H1 (cell line): ENCODE measurements around the gene MT1F. TPM values are rescaled to one million over a fixed set of nuclear protein-coding genes. Genes with fewer than 3 reads are reported as not detected.
A peak's percentile ranks its signal among the peaks of the same experiment; 100 is the strongest.

Experiments used
- CTCF ChIA-PET: fragments of 300-600 bp; sonication (Branson Sonifier 250); formaldehyde crosslinking; loops from one replicate; lab custom pipeline; 2021; ENCODE audit not compliant: partially characterized antibody; lab: Charles Lee
- POLR2A ChIA-PET: fragments of 300-600 bp; sonication (Branson Sonifier 250); formaldehyde crosslinking; loops from one replicate; lab custom pipeline; 2021; ENCODE audit warnings: inconsistent platforms; ENCODE audit not compliant: partially characterized antibody; lab: Charles Lee
- DNase-seq, 2 experiments: peaks; one replicate each; pipeline versions ENCODE4 v3.0.0 to v3.0.0-alpha.2; 2010 to 2022; ENCODE audit warnings: low spot score in 2 of 2, low read depth in 1 of 2, mixed read lengths in 1 of 2
- FAIRE-seq: peaks from 2 replicates; lab custom pipeline; 2011; peaks lifted over from hg19 to GRCh38; lab: Jason Lieb, UNC
- H2AFZ ChIP-seq: 2 replicates; pipeline ENCODE4 v1.8.1; 2012; ENCODE audit warnings: low read length, inconsistent platforms
- H2AK5ac ChIP-seq: 2 replicates; pipeline ENCODE4 v1.6.1; 2013; ENCODE audit warnings: low read depth, low read length
- H2BK120ac ChIP-seq: replicated peaks from 2 replicates; pipeline ENCODE3; 2013; ENCODE audit warnings: low read depth, low read length, inconsistent platforms
- H2BK12ac ChIP-seq: 2 replicates; pipeline ENCODE4 v1.6.1; 2013; ENCODE audit warnings: low read depth, low read length
- H2BK15ac ChIP-seq: 2 replicates; pipeline ENCODE4 v1.6.1; 2013; ENCODE audit warnings: low read length
- H2BK20ac ChIP-seq: 2 replicates; pipeline ENCODE4 v1.6.1; 2013; ENCODE audit warnings: low read length
- H2BK5ac ChIP-seq: 2 replicates; pipeline ENCODE4 v1.6.1; 2013; ENCODE audit warnings: low read depth, low read length
- H3K14ac ChIP-seq: 2 replicates; pipeline ENCODE4 v1.6.1; 2013; ENCODE audit warnings: inconsistent platforms; ENCODE audit not compliant: insufficient read length
- H3K18ac ChIP-seq: 2 replicates; pipeline ENCODE4 v1.6.1; 2013; ENCODE audit warnings: low read length; ENCODE audit errors: extremely low read depth
- H3K23ac ChIP-seq: 2 replicates; pipeline ENCODE4 v1.6.1; 2013; ENCODE audit warnings: inconsistent platforms; ENCODE audit not compliant: insufficient read length
- H3K23me2 ChIP-seq: 2 replicates; pipeline ENCODE4 v1.6.1; 2013; ENCODE audit warnings: low read depth, low read length
- H3K27ac ChIP-seq: 2 replicates; pipeline ENCODE4 v1.6.1; 2011; ENCODE audit warnings: low read depth, low read length, inconsistent platforms
- H3K27me3 ChIP-seq, 4 experiments: replicated peaks in 1 of 4; 1 replicate in 1 of 4; 2 replicates in 3 of 4; pipeline versions ENCODE4 v1.6.1 to v1.8.1; 2011 to 2013; ENCODE audit warnings: low read length in 3 of 4, mild to moderate bottlenecking in 3 of 4, inconsistent platforms in 2 of 4, mixed read lengths in 2 of 4, moderate library complexity in 1 of 4; ENCODE audit not compliant: control insufficient read depth in 3 of 4, insufficient read depth in 3 of 4; ENCODE audit errors: extremely low read depth in 1 of 4
- H3K36me3 ChIP-seq, 4 experiments: 2 replicates each; pipeline versions ENCODE4 v1.6.1 to v1.8.1; 2011 to 2013; ENCODE audit warnings: mild to moderate bottlenecking in 4 of 4, low read length in 3 of 4, moderate library complexity in 2 of 4, control low read depth in 1 of 4, inconsistent platforms in 1 of 4; ENCODE audit not compliant: insufficient read depth in 4 of 4, control insufficient read depth in 2 of 4
- H3K4ac ChIP-seq: replicated peaks from 2 replicates; pipeline ENCODE3; 2013; ENCODE audit warnings: low read length, low read depth, mixed read lengths, inconsistent platforms; ENCODE audit not compliant: insufficient read length
- H3K4me1 ChIP-seq, 4 experiments: replicated peaks in 1 of 4; 1 replicate in 1 of 4; 2 replicates in 3 of 4; pipeline versions ENCODE4 v1.6.1 to v1.8.1; 2011 to 2013; ENCODE audit warnings: low read length in 3 of 4, inconsistent platforms in 2 of 4, mixed read lengths in 1 of 4; ENCODE audit not compliant: insufficient read depth in 4 of 4, control insufficient read depth in 3 of 4
- H3K4me2 ChIP-seq, 2 experiments: 2 replicates each; pipeline versions ENCODE4 v1.6.1 to v1.8.1; 2011 to 2013; ENCODE audit warnings: low read depth in 2 of 2, low read length in 2 of 2, control low read depth in 1 of 2, inconsistent platforms in 1 of 2, mild to moderate bottlenecking in 1 of 2; ENCODE audit not compliant: insufficient read depth in 1 of 2
- H3K4me3 ChIP-seq, 4 experiments: fragments of 200-600, 300-600 bp in 1 of 4; sonication (generic), shearing (Covaris generic), sonication (Bioruptor Twin) in 1 of 4; 2 replicates each; pipeline versions ENCODE4 v1.5.1 to v1.8.1; 2011 to 2016; ENCODE audit warnings: low read length in 4 of 4, low read depth in 3 of 4, control low read depth in 2 of 4, inconsistent platforms in 2 of 4, mild to moderate bottlenecking in 2 of 4, mixed read lengths in 1 of 4, moderate library complexity in 1 of 4; ENCODE audit not compliant: insufficient read depth in 2 of 4; ENCODE audit errors: extremely low read depth in 1 of 4
- H3K56ac ChIP-seq: replicated peaks from 2 replicates; pipeline ENCODE3; 2013; ENCODE audit warnings: low read depth, mild to moderate bottlenecking, mixed read lengths, low read length, inconsistent platforms; ENCODE audit not compliant: insufficient read length
- H3K79me1 ChIP-seq: 2 replicates; pipeline ENCODE4 v1.6.1; 2013; ENCODE audit warnings: low read depth, low read length, control low read depth
- H3K79me2 ChIP-seq, 2 experiments: 2 replicates each; pipeline versions ENCODE4 v1.6.1 to v1.8.1; 2012 to 2013; ENCODE audit warnings: low read length in 2 of 2, mild to moderate bottlenecking in 2 of 2, inconsistent platforms in 1 of 2; ENCODE audit not compliant: insufficient read depth in 2 of 2, control insufficient read depth in 1 of 2
- H3K9ac ChIP-seq, 4 experiments: replicated peaks in 1 of 4; 1 replicate in 1 of 4; 2 replicates in 3 of 4; pipeline versions ENCODE4 v1.6.1 to v1.8.1; 2011 to 2013; ENCODE audit warnings: low read depth in 3 of 4, low read length in 3 of 4, control low read depth in 2 of 4, mild to moderate bottlenecking in 2 of 4, moderate library complexity in 2 of 4, inconsistent platforms in 1 of 4; ENCODE audit errors: extremely low read depth in 1 of 4
- H3K9me3 ChIP-seq, 2 experiments: 2 replicates each; pipeline versions ENCODE4 v1.6.1 to v1.8.1; 2012 to 2013; ENCODE audit warnings: mild to moderate bottlenecking in 2 of 2, moderate library complexity in 2 of 2, control low read depth in 1 of 2, inconsistent platforms in 1 of 2, low read depth in 1 of 2, low read length in 1 of 2, mixed read lengths in 1 of 2; ENCODE audit not compliant: insufficient read depth in 2 of 2
- H4K20me1 ChIP-seq, 2 experiments: replicated peaks in 1 of 2; 2 replicates each; pipeline versions ENCODE3 to v1.8.1; 2011 to 2013; ENCODE audit warnings: inconsistent platforms in 2 of 2, low read length in 2 of 2, mild to moderate bottlenecking in 1 of 2; ENCODE audit not compliant: insufficient read depth in 2 of 2, control insufficient read depth in 1 of 2
- H4K5ac ChIP-seq: 2 replicates; pipeline ENCODE4 v1.6.1; 2013; ENCODE audit warnings: low read length, low read depth, mixed read lengths, inconsistent platforms; ENCODE audit not compliant: insufficient read length
- H4K8ac ChIP-seq: 2 replicates; pipeline ENCODE4 v1.8.0; 2013; ENCODE audit warnings: mild to moderate bottlenecking, moderate library complexity, low read length, inconsistent platforms; ENCODE audit not compliant: insufficient read depth; ENCODE audit errors: extremely low read depth
- H4K91ac ChIP-seq: replicated peaks from 2 replicates; pipeline ENCODE3; 2013; ENCODE audit warnings: low read length, mixed read lengths, inconsistent platforms; ENCODE audit not compliant: insufficient read length
- EZH2 ChIP-seq: fragments of 200-600 bp; sonication (generic); IDR thresholded peaks from 2 replicates; pipeline ENCODE4 v1.7.1; 2012; ENCODE audit warnings: low read depth, mild to moderate bottlenecking, moderate library complexity, low read length, inconsistent platforms; ENCODE audit not compliant: severe bottlenecking
- RBBP5 ChIP-seq: IDR thresholded peaks from 2 replicates; pipeline ENCODE4 v1.7.1; 2012; ENCODE audit warnings: low read depth, mild to moderate bottlenecking, inconsistent platforms, low read length, moderate library complexity, borderline replicate concordance
- SUZ12 ChIP-seq: fragments of 200-600 bp; sonication (generic); IDR thresholded peaks from 2 replicates; pipeline ENCODE4 v1.6.1; 2012; ENCODE audit warnings: mild to moderate bottlenecking, inconsistent platforms, low read length, moderate library complexity, mixed read lengths
- TEAD4 ChIP-seq: IDR thresholded peaks from 2 replicates; pipeline ENCODE4 v1.6.1; 2012; ENCODE audit warnings: low read depth, low read length, inconsistent platforms, mixed read lengths
- WGBS, 2 experiments: shearing (Covaris generic) in 1 of 2; methylation state at CpG; one replicate each; pipeline versions ENCODE4 v1.1.6 to v1.1.7; 2013 to 2015; ENCODE audit warnings: low lambda C conversion rate in 2 of 2, mixed read lengths in 2 of 2, inconsistent platforms in 1 of 2, low coverage in 1 of 2, missing lambda C conversion rate in 1 of 2; ENCODE audit not compliant: insufficient replicate concordance in 2 of 2, insufficient coverage in 1 of 2, insufficient read length in 1 of 2; ENCODE audit errors: extremely low coverage in 1 of 2, missing lambda C conversion rate in 1 of 2; 5-methylcytosine and 5-hydroxymethylcytosine counted together
- polyA plus RNA-seq, 7 experiments: library from polyadenylated mRNA; depleted of rRNA in 3 of 7; stranded (reverse) in 5 of 7; unstranded in 2 of 7; fragments of >200 nt in 5 of 7; fragments of 200-250 nt in 2 of 7; gene quantifications; 1 replicate in 5 of 7; 2 replicates in 1 of 7; 4 replicates in 1 of 7; pipeline versions ENCODE4 v1.2.1 to v1.2.3, GENCODE V29; 2011 to 2013; ENCODE audit warnings: missing spikeins in 2 of 7, mixed read lengths in 2 of 7
- total RNA-seq: library from RNA; stranded (reverse); fragmentation: NEBNext Ultra II Directional; extraction: Animal tissue kit (Norgen Biotek cat#: 25700); gene quantifications from 2 replicates; pipeline ENCODE4 v1.2.1, GENCODE V29; 2021

MT1F gene
- total and polyA plus RNA-seq, 2 of the 8 experiments (the other 6 are each of a cell fraction or from before 2014, with no cell fraction given), result 5.9 to 20.8 TPM

DNA sequence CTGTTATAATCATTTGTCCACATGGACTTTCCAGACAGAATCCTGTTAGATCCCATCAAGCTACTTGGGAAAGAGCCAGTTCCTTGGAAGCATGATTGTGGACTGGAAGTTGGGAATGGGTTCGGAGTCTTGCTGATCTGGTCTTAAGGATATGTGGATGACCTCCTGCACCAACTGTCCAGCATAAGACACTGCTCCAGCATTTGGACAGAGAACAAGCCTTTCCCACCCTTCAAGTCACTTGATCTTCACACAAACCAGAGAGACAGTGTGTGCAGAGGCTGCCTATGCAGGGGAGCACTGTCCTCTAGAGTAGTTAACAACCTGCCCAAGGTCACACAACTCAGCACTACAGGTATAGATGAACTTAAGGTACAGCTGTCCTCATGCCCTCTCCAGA is 11.9 kb upstream of the MT1F start:
- H3K27me3 ChIP-seq, result peaks cover 71 to 92% (median 89%) of the 10 kb centered on the region in 4 experiments
- TF ChIP-seq EZH2 (peak; percentile 30), TEAD4 (no peak), RBBP5 (no peak), SUZ12 (peak; percentile 65; the same call in 1 of the 2 replicates)

More for the DNA sequence above, 11.9 kb upstream of the MT1F start:
- no peak overlapping the region for H4K5ac ChIP-seq
- no peak overlapping the region for H2BK12ac ChIP-seq
- no peak overlapping the region for H3K56ac ChIP-seq
- no peak overlapping the region for H2AK5ac ChIP-seq
- H3K14ac ChIP-seq, result no peak overlapping the region
- ChIA-PET CTCF (interaction anchor here (0.6 to 3.3 kb wide), 4 partner anchors 10 to 52 kb away, joined by 3 to 13 read pairs (median 4); no protein-coding TSS in a partner anchor), POLR2A (interaction anchor here (0.8 to 1.1 kb wide), 2 partner anchors 13 to 19 kb away, joined by 3 read pairs; no protein-coding TSS in a partner anchor)
- H3K4me2 ChIP-seq, result no peak overlapping the region
- H3K27ac ChIP-seq, result no peak overlapping the region
- no peaks in the 10 kb centered on the region for H3K79me2 ChIP-seq
- H2AFZ ChIP-seq, result no peak overlapping the region
- peaks cover 4 to 16% of the 10 kb centered on the region in 2 experiments for H4K20me1 ChIP-seq
- H2BK5ac ChIP-seq, result no peak overlapping the region
- no peak overlapping the region for H3K9ac ChIP-seq
- no peak overlapping the region for H2BK20ac ChIP-seq
- H3K23ac ChIP-seq, result no peak overlapping the region
- 0% methylated on average over 1 of the region's 1 CpG; no CpG with 5 or more reads in 1 of the 2 experiments for WGBS, 2 experiments
- H3K9me3 ChIP-seq, result no peaks in the 10 kb centered on the region
- no peak overlapping the region for H3K18ac ChIP-seq
- no peak overlapping the region for H2BK15ac ChIP-seq
- FAIRE-seq, result no peak
- no peak for DNase-seq
- peaks cover 4% of the 10 kb centered on the region; the same call in 1 of the 2 replicates for H3K23me2 ChIP-seq
- H2BK120ac ChIP-seq, result no peak overlapping the region
- no peaks in the 10 kb centered on the region for H3K36me3 ChIP-seq
- H3K4me3 ChIP-seq, result no peak overlapping the region
- peaks cover 0 to 18% (median 7%) of the 10 kb centered on the region in 4 experiments; a peak in 6 of 7 replicates for H3K4me1 ChIP-seq
- H3K4ac ChIP-seq, result no peak overlapping the region
- no peaks in the 10 kb centered on the region for H3K79me1 ChIP-seq
- H4K91ac ChIP-seq, result no peak overlapping the region
- no peak overlapping the region for H4K8ac ChIP-seq
